Spleen (tissue), 7 donors: ENCODE data around the gene TMTC2.

ENCODE experiments used
- POLR2AphosphoS5 ChIP-seq, 3 donors: sonication (generic); formaldehyde crosslinking; IDR thresholded peaks; one replicate each; pipeline ENCODE4 v1.5.1; 2017; ENCODE audit warnings: antibody characterized with exemption in 3 of 3
- TF ChIP-seq, protein P1 (sequence below), 11 experiments: fragments of 200-600 bp in 7 of 11; fragments of 450-650 bp in 4 of 11; sonication (generic) in 4 of 11; IDR thresholded peaks in 8 of 11; conservative IDR thresholded peaks in 3 of 11; 1 replicate in 7 of 11; 2 replicates in 4 of 11; pipeline versions ENCODE4 v1.4.0 to v1.8.0; 2016 to 2021; ENCODE audit warnings: antibody characterized with exemption in 11 of 11, inconsistent platforms in 4 of 11, mild to moderate bottlenecking in 1 of 11
- donor health status: DM: no; HTN: no; CAD: no; lungs with moderate emphysema.
- donor health status: DM: no; HTN: no; CAD: no.
- donor health status: DM: no; HTN: no; CAD: no.

DNA sequence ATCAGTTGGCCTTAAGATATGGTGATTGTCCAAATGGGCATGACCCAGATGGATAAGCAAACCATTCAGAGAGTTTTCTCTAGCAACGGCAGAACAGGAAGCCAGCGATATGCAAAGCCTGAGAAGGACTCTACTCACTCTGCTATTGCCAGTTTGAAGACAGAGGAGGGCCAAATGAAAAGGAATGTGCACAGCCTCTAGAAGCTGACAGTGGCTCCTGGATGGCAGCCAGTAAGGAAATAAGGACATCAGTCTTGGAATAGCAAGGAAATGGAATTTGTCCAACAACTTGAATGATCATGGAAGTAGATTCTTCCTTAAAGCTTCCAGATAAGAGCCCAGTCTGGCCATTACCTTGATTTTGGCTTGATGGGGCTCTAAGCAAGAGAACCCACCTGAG is 60.0 kb downstream of the TMTC2 start:
- TF ChIP-seq, protein P1, sequence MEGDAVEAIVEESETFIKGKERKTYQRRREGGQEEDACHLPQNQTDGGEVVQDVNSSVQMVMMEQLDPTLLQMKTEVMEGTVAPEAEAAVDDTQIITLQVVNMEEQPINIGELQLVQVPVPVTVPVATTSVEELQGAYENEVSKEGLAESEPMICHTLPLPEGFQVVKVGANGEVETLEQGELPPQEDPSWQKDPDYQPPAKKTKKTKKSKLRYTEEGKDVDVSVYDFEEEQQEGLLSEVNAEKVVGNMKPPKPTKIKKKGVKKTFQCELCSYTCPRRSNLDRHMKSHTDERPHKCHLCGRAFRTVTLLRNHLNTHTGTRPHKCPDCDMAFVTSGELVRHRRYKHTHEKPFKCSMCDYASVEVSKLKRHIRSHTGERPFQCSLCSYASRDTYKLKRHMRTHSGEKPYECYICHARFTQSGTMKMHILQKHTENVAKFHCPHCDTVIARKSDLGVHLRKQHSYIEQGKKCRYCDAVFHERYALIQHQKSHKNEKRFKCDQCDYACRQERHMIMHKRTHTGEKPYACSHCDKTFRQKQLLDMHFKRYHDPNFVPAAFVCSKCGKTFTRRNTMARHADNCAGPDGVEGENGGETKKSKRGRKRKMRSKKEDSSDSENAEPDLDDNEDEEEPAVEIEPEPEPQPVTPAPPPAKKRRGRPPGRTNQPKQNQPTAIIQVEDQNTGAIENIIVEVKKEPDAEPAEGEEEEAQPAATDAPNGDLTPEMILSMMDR (IDR thresholded peaks at IDR 0.05 in 8 of 11, conservative IDR thresholded peaks at IDR 0.05 in 3 of 11) = no peak
- TF ChIP-seq POLR2AphosphoS5 (IDR thresholded peaks at IDR 0.05) = no peak
